PC-3 (cell line): ENCODE data around the gene THSD7A. TPM values are rescaled to one million over a fixed set of nuclear protein-coding genes. Genes with fewer than 3 reads are reported as not detected.

Experiments
- ATAC-seq: fragments of 200-7000 bp; cut with Tn5 transposase; 2 replicates; pipeline ENCODE4 v1.9.1; 2020; ENCODE audit warnings: mild to moderate bottlenecking, moderate library complexity
- BruUV-seq: library from RNA; stranded (reverse); fragments of 400-500 nt; replicated peaks from 2 replicates; lab custom pipeline; 2021; lab: Mats Ljungman, UMichigan
- CTCF ChIA-PET: fragments of 300-600 bp; sonication (Branson Sonifier 250); formaldehyde crosslinking; loops from one replicate; lab custom pipeline; 2022; ENCODE audit warnings: antibody characterized with exemption; lab: Charles Lee
- POLR2A ChIA-PET: fragments of 300-600 bp; sonication (Branson Sonifier 250); formaldehyde crosslinking; loops from one replicate; lab custom pipeline; 2022; ENCODE audit warnings: antibody characterized with exemption; ENCODE audit not compliant: unreplicated experiment; lab: Charles Lee
- DNase-seq: peaks from one replicate; pipeline ENCODE4 v3.0.0-alpha.2; 2015
- H2AFZ ChIP-seq: fragments of 300-600 bp; sonication (generic); 2 replicates; pipeline ENCODE4 v1.6.0; 2016; ENCODE audit warnings: antibody characterized with exemption, low read length
- H3F3A ChIP-seq: fragments of 300-600 bp; sonication (generic); one replicate; pipeline ENCODE4 v1.6.0; 2017; ENCODE audit warnings: antibody characterized with exemption, low read length, control low read depth, mild to moderate bottlenecking; ENCODE audit not compliant: unreplicated experiment
- H3K27ac ChIP-seq: fragments of 300-600 bp; sonication (generic); 2 replicates; pipeline ENCODE4 v1.5.1; 2016; ENCODE audit warnings: mild to moderate bottlenecking, low read length
- H3K27me3 ChIP-seq: fragments of 300-600 bp; sonication (generic); 2 replicates; pipeline ENCODE4 v1.6.1; 2016; ENCODE audit warnings: low read length, mixed read lengths
- H3K36me3 ChIP-seq: fragments of 300-600 bp; sonication (generic); 2 replicates; pipeline ENCODE4 v1.6.1; 2016; ENCODE audit warnings: low read depth, mixed run types, low read length, mixed read lengths
- H3K4me1 ChIP-seq: fragments of 300-600 bp; sonication (generic); 2 replicates; pipeline ENCODE4 v1.5.1; 2016; ENCODE audit warnings: low read length; ENCODE audit not compliant: insufficient read depth
- H3K4me2 ChIP-seq: fragments of 300-600 bp; sonication (generic); 2 replicates; pipeline ENCODE4 v1.6.0; 2016; ENCODE audit warnings: low read length
- H3K4me3 ChIP-seq: fragments of 300-600 bp; sonication (generic); 2 replicates; pipeline ENCODE4 v1.5.1; 2016; ENCODE audit warnings: mild to moderate bottlenecking, low read length, mixed read lengths
- H3K79me2 ChIP-seq: fragments of 300-600 bp; sonication (generic); 2 replicates; pipeline ENCODE4 v1.6.1; 2017; ENCODE audit warnings: low read length, mixed read lengths
- H3K9ac ChIP-seq: fragments of 300-600 bp; sonication (generic); 2 replicates; pipeline ENCODE4 v1.6.0; 2016; ENCODE audit warnings: mild to moderate bottlenecking, low read length
- H3K9me2 ChIP-seq: fragments of 300-600 bp; sonication (generic); replicated peaks from 2 replicates; pipeline ENCODE4 v1.6.1; 2016; ENCODE audit warnings: mixed run types, low read length, mixed read lengths
- H3K9me3 ChIP-seq: fragments of 300-600 bp; sonication (generic); 2 replicates; pipeline ENCODE4 v1.6.1; 2016; ENCODE audit warnings: low read length, mixed read lengths
- H4K20me1 ChIP-seq: fragments of 300-600 bp; sonication (generic); 2 replicates; pipeline ENCODE4 v1.6.1; 2016; ENCODE audit warnings: low read length, mixed read lengths
- CTCF ChIP-seq: fragments of 300-600 bp; sonication (generic); conservative IDR thresholded peaks from 2 replicates; pipeline ENCODE4 v1.5.1; 2017; ENCODE audit warnings: antibody characterized with exemption, low read depth, mild to moderate bottlenecking, low read length
- EZH2 ChIP-seq: fragments of 300-600 bp; sonication (generic); IDR thresholded peaks from one replicate; pipeline ENCODE4 v1.6.1; 2017; ENCODE audit warnings: antibody characterized with exemption, mild to moderate bottlenecking, low read length; ENCODE audit not compliant: unreplicated experiment
- EZH2phosphoT487 ChIP-seq: fragments of 300-600 bp; sonication (generic); IDR thresholded peaks from 2 replicates; pipeline ENCODE4 v1.6.1; 2018; ENCODE audit warnings: mild to moderate bottlenecking, antibody characterized with exemption, low read length, borderline replicate concordance
- intact Hi-C: fragments of 100-400 bp; cut with micrococcal nuclease; formaldehyde crosslinking; loops from 2 replicates; pipeline ENCODE4 v1.9.0; 2023
- total RNA-seq: library from RNA; depleted of rRNA; stranded (reverse); fragments of >200 nt; gene quantifications from 2 replicates; pipeline ENCODE4 v1.2.3, GENCODE V29; 2014

The THSD7A gene
- total RNA-seq, 1 experiment from 2014 or later, result 0.04 TPM

- BruUV-seq, result no TSS peak
- ATAC-seq, result no peak
- H3K4me3 ChIP-seq, result no peak overlapping the region
- no peaks in the 10 kb centered on the region for H3K27me3 ChIP-seq
- H3K9ac ChIP-seq, result no peak overlapping the region
- no peaks in the 10 kb centered on the region for H3K36me3 ChIP-seq
- intact Hi-C loops, result no loop called here
- no peaks in the 10 kb centered on the region for H4K20me1 ChIP-seq
- DNase-seq, result no peak
- H3K4me1 ChIP-seq, result no peaks in the 10 kb centered on the region
- ChIA-PET CTCF (no interaction called here), POLR2A (no interaction called here)
- no peak overlapping the region for H3K27ac ChIP-seq
- H3K9me2 ChIP-seq, result no peaks in the 10 kb centered on the region
- no peaks in the 10 kb centered on the region for H3K79me2 ChIP-seq
- TF ChIP-seq EZH2 (no peak), EZH2phosphoT487 (no peak), CTCF (no peak)
- no peaks in the 10 kb centered on the region for H3K9me3 ChIP-seq
- H3K4me2 ChIP-seq, result no peak overlapping the region
- no peak overlapping the region for H2AFZ ChIP-seq
- no peaks in the 10 kb centered on the region for H3F3A ChIP-seq
Observed at GRCh38 chr7:11655642-11656041, 176.4 kb downstream of the THSD7A start.

GRCh38 chr7:11655163-11655562, 176.8 kb downstream of the THSD7A start:
- H3K36me3 ChIP-seq, result no peaks in the 10 kb centered on the region
- no peaks in the 10 kb centered on the region for H4K20me1 ChIP-seq
- ATAC-seq, result no peak
- no peaks in the 10 kb centered on the region for H3K4me1 ChIP-seq
- H3K4me3 ChIP-seq, result no peak overlapping the region
- H3K4me2 ChIP-seq, result no peak overlapping the region
- BruUV-seq, result no TSS peak
- H3K27me3 ChIP-seq, result no peaks in the 10 kb centered on the region
- no peaks in the 10 kb centered on the region for H3K79me2 ChIP-seq
- DNase-seq, result no peak
- no peak overlapping the region for H3K9ac ChIP-seq
- no peak overlapping the region for H2AFZ ChIP-seq
- no peaks in the 10 kb centered on the region for H3F3A ChIP-seq
- intact Hi-C loops, result no loop called here
- no peaks in the 10 kb centered on the region for H3K9me3 ChIP-seq
- ChIA-PET POLR2A (no interaction called here), CTCF (no interaction called here)
- TF ChIP-seq EZH2, result no peak
- no peak overlapping the region for H3K27ac ChIP-seq
- no peaks in the 10 kb centered on the region for H3K9me2 ChIP-seq

DNA sequence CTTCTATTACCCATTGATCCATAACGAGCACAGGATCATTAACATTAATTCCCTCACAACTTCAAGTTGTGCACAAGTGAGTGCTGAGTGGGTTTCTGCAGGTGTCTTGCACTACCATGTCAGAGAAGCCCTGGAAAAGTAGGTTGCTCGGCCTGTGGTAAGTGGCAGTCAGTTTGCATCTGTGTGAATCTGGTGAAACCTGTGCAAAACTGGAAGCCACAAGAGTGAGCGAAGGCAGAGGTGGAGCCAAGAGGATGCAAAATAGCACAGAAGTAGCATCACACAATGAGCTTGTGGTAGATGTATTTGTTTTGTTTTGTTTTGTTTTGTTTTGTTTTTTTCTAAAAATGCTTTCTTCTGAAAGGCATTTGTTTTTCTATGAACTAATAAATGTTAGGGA, 181.5 kb downstream of the THSD7A start:
- no peaks in the 10 kb centered on the region for H3F3A ChIP-seq
- no peaks in the 10 kb centered on the region for H3K4me1 ChIP-seq
- ATAC-seq (no peak), DNase-seq (no peak)
- H3K9ac ChIP-seq, result no peak overlapping the region
- H3K4me3 ChIP-seq, result no peak overlapping the region
- no peaks in the 10 kb centered on the region for H4K20me1 ChIP-seq
- ChIA-PET CTCF (no interaction called here), POLR2A (no interaction called here)
- H2AFZ ChIP-seq, result no peak overlapping the region
- H3K9me3 ChIP-seq, result no peaks in the 10 kb centered on the region
- TF ChIP-seq EZH2phosphoT487, result no peak
- TF ChIP-seq CTCF, result no peak
- TF ChIP-seq EZH2, result no peak
- no peaks in the 10 kb centered on the region for H3K36me3 ChIP-seq
- no peaks in the 10 kb centered on the region for H3K79me2 ChIP-seq
- H3K27ac ChIP-seq, result no peak overlapping the region
- intact Hi-C loops, result no loop called here
- H3K4me2 ChIP-seq, result no peak overlapping the region
- no peaks in the 10 kb centered on the region for H3K27me3 ChIP-seq
- BruUV-seq, result no TSS peak
- no peaks in the 10 kb centered on the region for H3K9me2 ChIP-seq
